Measurements from ENCODE around the gene RSPO4. TPM values are rescaled to one million over a fixed set of nuclear protein-coding genes. Genes with fewer than 3 reads are reported as not detected.

Gene RSPO4
- total and polyA plus RNA-seq, 2 of the 13 experiments (the other 11 are each of a cell fraction or from before 2014, with no cell fraction given) = not detected

GRCh38 chr20:920311-920710 lies 81.8 kb downstream of the RSPO4 start (continued):
- TF ChIP-seq ZNF460 (CRISPR knock-in tag; IDR thresholded peaks at IDR 0.05; ENCODE audit: borderline replicate concordance) (no peak), AKAP8 (CRISPR knock-in tag; IDR thresholded peaks at IDR 0.05) (no peak), ZNF280D (CRISPR knock-in tag; IDR thresholded peaks at IDR 0.05) (no peak), THAP11 (CRISPR knock-in tag; IDR thresholded peaks at IDR 0.05) (no peak), ZNF264 (CRISPR knock-in tag; IDR thresholded peaks at IDR 0.05) (no peak), POLR2AphosphoS2 (IDR thresholded peaks at IDR 0.05; ENCODE audit: low read depth, low read length) (no peak), ZNF883 (CRISPR knock-in tag; IDR thresholded peaks at IDR 0.05; ENCODE audit: not compliant biosample characterization) (no peak), SRSF1 (optimal IDR thresholded peaks at IDR 0.05; ENCODE audit: low read depth, low read length) (no peak), KAT2B (IDR thresholded peaks at IDR 0.05; ENCODE audit: borderline replicate concordance, low read depth, low read length) (no peak)

GRCh38 chr20:919491-919916 lies 82.6 kb downstream of the RSPO4 start:
- WGBS (ENCODE audit: low lambda C conversion rate) = 35% methylated on average over 5 of the region's 5 CpGs
- Histone ChIP-seq H3K4me2 (ENCODE audit: low read depth, low read length) (no peak overlapping the region), H3K27ac (ENCODE audit: extremely low read length, insufficient read depth, low read length) (no peak overlapping the region), H3K79me2 (ENCODE audit: insufficient read depth, low read length) (no peaks in the 10 kb centered on the region), H3K27me3 (ENCODE audit: control insufficient read depth in 1 of 2, insufficient read depth in 2 of 2, low read length in 2 of 2) (peaks cover 3 to 17% of the 10 kb centered on the region in 2 experiments; a peak in 3 of 5 replicates), H2AFZ (ENCODE audit: low read length) (no peak overlapping the region), H4K20me1 (ENCODE audit: insufficient read depth, low read length) (no peaks in the 10 kb centered on the region), H3K4me3 (replicated peaks in 1 of 3; ENCODE audit: insufficient read depth in 1 of 3, low read depth in 2 of 3, low read length in 3 of 3) (no peak overlapping the region), H3K36me3 (replicated peaks in 1 of 2; ENCODE audit: control insufficient read depth in 1 of 2, insufficient read depth in 2 of 2, low read length in 2 of 2) (no peaks in the 10 kb centered on the region), H3K9me3 (ENCODE audit: low read length) (no peaks in the 10 kb centered on the region), H3K9ac (ENCODE audit: insufficient read depth, low read depth, low read length) (no peak overlapping the region), H3K4me1 (ENCODE audit: insufficient read depth, low read length) (peaks cover 4% of the 10 kb centered on the region)
- ChIA-PET CTCF (ENCODE audit: low intra/inter-chr PET ratio, low total read pairs) (no interaction called here), POLR2A (no interaction called here)
- no peak for DNase-seq (ENCODE audit: low spot score)
- no peak for FAIRE-seq
- BruUV-seq (replicated peaks) = no TSS peak
- in situ Hi-C loops (cut with HindIII; ENCODE audit: extremely low pct_ligation_motif_present, low pct_unique_long_range_greater_than_20kb) (no loop called here), intact Hi-C loops (cut with micrococcal nuclease; ENCODE audit: unreplicated experiment) (no loop called here)
- no peak for ATAC-seq
- TF ChIP-seq ZNF776 (CRISPR knock-in tag; IDR thresholded peaks at IDR 0.05) = no peak
- TF ChIP-seq SMAD1 (CRISPR knock-in tag; IDR thresholded peaks at IDR 0.05; ENCODE audit: borderline replicate concordance, low read depth) = no peak
- TF ChIP-seq ZGPAT (CRISPR knock-in tag; IDR thresholded peaks at IDR 0.05) = no peak
- no peak for TF ChIP-seq ARNTL (CRISPR knock-in tag; IDR thresholded peaks at IDR 0.05)
- no peak for TF ChIP-seq ZNF572 (CRISPR knock-in tag; IDR thresholded peaks at IDR 0.05)
- TF ChIP-seq TP53 (CRISPR knock-in tag; conservative IDR thresholded peaks at IDR 0.05) = no peak
- TF ChIP-seq ZBTB20 (CRISPR knock-in tag; IDR thresholded peaks at IDR 0.05; ENCODE audit: borderline replicate concordance, low read depth) = no peak
- no peak for TF ChIP-seq PHB2 (IDR thresholded peaks at IDR 0.05; ENCODE audit: partially characterized antibody)
- TF ChIP-seq SP1 (IDR thresholded peaks at IDR 0.05) = no peak
- no peak for TF ChIP-seq SP1 (CRISPR knock-in tag; IDR thresholded peaks at IDR 0.05)
- no peak for TF ChIP-seq KLF12 (CRISPR knock-in tag; IDR thresholded peaks at IDR 0.05; ENCODE audit: borderline replicate concordance)
- no peak for TF ChIP-seq ZBTB3 (CRISPR knock-in tag; IDR thresholded peaks at IDR 0.05; ENCODE audit: borderline replicate concordance, low read depth)
- TF ChIP-seq ZNF878 (CRISPR knock-in tag; IDR thresholded peaks at IDR 0.05) = no peak
- TF ChIP-seq SIN3B (IDR thresholded peaks at IDR 0.05; ENCODE audit: low read length) = no peak
- TF ChIP-seq DNMT3B (CRISPR knock-in tag; conservative IDR thresholded peaks at IDR 0.05) = no peak
